ENCODE measurements around the gene LSAMP.

Gene LSAMP

GRCh38 chr3:116240261-116240660 lies 205.0 kb downstream of the LSAMP start:
- Histone ChIP-seq H4K20me1 (ENCODE audit: low read depth, low read length) (no peaks in the 10 kb centered on the region), H3K9me2 (replicated peaks; ENCODE audit: insufficient read depth, low read length) (no peaks in the 10 kb centered on the region), H3K4me3 (ENCODE audit: insufficient read depth, low read length, poor library complexity, severe bottlenecking) (no peak overlapping the region), H3K27ac (ENCODE audit: low read depth, low read length) (no peak overlapping the region), H3K9ac (ENCODE audit: low read length) (no peak overlapping the region), H3K9me3 (ENCODE audit: insufficient read depth, low read length) (no peaks in the 10 kb centered on the region), H3K4me2 (ENCODE audit: low read depth, low read length, poor library complexity, severe bottlenecking) (no peak overlapping the region), H3K27me3 (ENCODE audit: low read length) (no peaks in the 10 kb centered on the region), H3K36me3 (ENCODE audit: low read length) (no peaks in the 10 kb centered on the region), H3F3A (ENCODE audit: insufficient read depth) (no peaks in the 10 kb centered on the region), H3K79me2 (ENCODE audit: insufficient read depth, low read length) (no peaks in the 10 kb centered on the region), H2AFZ (ENCODE audit: low read depth, low read length, severe bottlenecking) (no peak overlapping the region)
- TF ChIP-seq CTCF (IDR thresholded peaks at IDR 0.05; ENCODE audit: insufficient read depth, low read length, poor library complexity, severe bottlenecking), result no peak

GRCh38 chr3:116238846-116239565 lies 206.3 kb downstream of the LSAMP start:
- Histone ChIP-seq H3K36me3 (ENCODE audit: low read length) (no peaks in the 10 kb centered on the region), H3F3A (ENCODE audit: insufficient read depth) (no peaks in the 10 kb centered on the region), H3K4me2 (ENCODE audit: low read depth, low read length, poor library complexity, severe bottlenecking) (no peak overlapping the region), H3K9ac (ENCODE audit: low read length) (no peak overlapping the region), H4K20me1 (ENCODE audit: low read depth, low read length) (no peaks in the 10 kb centered on the region), H3K9me3 (ENCODE audit: insufficient read depth, low read length) (no peaks in the 10 kb centered on the region), H3K9me2 (replicated peaks; ENCODE audit: insufficient read depth, low read length) (no peaks in the 10 kb centered on the region), H3K27me3 (ENCODE audit: low read length) (no peaks in the 10 kb centered on the region), H2AFZ (ENCODE audit: low read depth, low read length, severe bottlenecking) (no peak overlapping the region), H3K79me2 (ENCODE audit: insufficient read depth, low read length) (no peaks in the 10 kb centered on the region), H3K27ac (ENCODE audit: low read depth, low read length) (no peak overlapping the region), H3K4me3 (ENCODE audit: insufficient read depth, low read length, poor library complexity, severe bottlenecking) (no peak overlapping the region)
- TF ChIP-seq CTCF (IDR thresholded peaks at IDR 0.05; ENCODE audit: insufficient read depth, low read length, poor library complexity, severe bottlenecking), result no peak
- no peak for TF ChIP-seq EZH2phosphoT487 (conservative IDR thresholded peaks at IDR 0.05; ENCODE audit: low read length)

GRCh38 chr3:116233711-116234357 lies 211.5 kb downstream of the LSAMP start:
- Histone ChIP-seq H3K27me3 (ENCODE audit: low read length) (no peaks in the 10 kb centered on the region), H3K9me3 (ENCODE audit: insufficient read depth, low read length) (no peaks in the 10 kb centered on the region), H3K36me3 (ENCODE audit: low read length) (no peaks in the 10 kb centered on the region), H3K9me2 (replicated peaks; ENCODE audit: insufficient read depth, low read length) (no peaks in the 10 kb centered on the region), H2AFZ (ENCODE audit: low read depth, low read length, severe bottlenecking) (no peak overlapping the region), H3F3A (ENCODE audit: insufficient read depth) (no peaks in the 10 kb centered on the region), H3K4me2 (ENCODE audit: low read depth, low read length, poor library complexity, severe bottlenecking) (no peak overlapping the region), H3K27ac (ENCODE audit: low read depth, low read length) (no peak overlapping the region), H4K20me1 (ENCODE audit: low read depth, low read length) (no peaks in the 10 kb centered on the region), H3K79me2 (ENCODE audit: insufficient read depth, low read length) (no peaks in the 10 kb centered on the region), H3K9ac (ENCODE audit: low read length) (no peak overlapping the region), H3K4me3 (ENCODE audit: insufficient read depth, low read length, poor library complexity, severe bottlenecking) (no peak overlapping the region)
- TF ChIP-seq CTCF (IDR thresholded peaks at IDR 0.05; ENCODE audit: insufficient read depth, low read length, poor library complexity, severe bottlenecking) (no peak), EZH2phosphoT487 (conservative IDR thresholded peaks at IDR 0.05; ENCODE audit: low read length) (no peak)
